Ascending aorta (tissue), 2 donors: Measurements from ENCODE around the gene KCNQ2. TPM values are rescaled to one million over a fixed set of nuclear protein-coding genes. Genes with fewer than 3 reads are reported as not detected.

Source experiments
- DNase-seq, 2 donors: peaks; one replicate each; pipeline ENCODE4 v3.0.0-alpha.2; 2019; ENCODE audit warnings: low spot score in 2 of 2
- H3K27ac ChIP-seq, 2 donors: fragments of 200-600 bp; sonication (generic); one replicate each; pipeline ENCODE4 v1.5.1; 2016 to 2017; ENCODE audit warnings: mild to moderate bottlenecking in 1 of 2
- H3K27me3 ChIP-seq: fragments of 200-600 bp; sonication (generic); one replicate; pipeline ENCODE4 v1.5.1; 2017
- H3K36me3 ChIP-seq, 2 donors: fragments of 200-600 bp; sonication (generic); one replicate each; pipeline ENCODE4 v1.5.1; 2016
- H3K4me1 ChIP-seq, 2 donors: fragments of 200-600 bp; sonication (generic); one replicate each; pipeline ENCODE4 v1.5.1; 2016 to 2017; ENCODE audit warnings: mild to moderate bottlenecking in 1 of 2
- H3K4me3 ChIP-seq, 2 donors: fragments of 200-600 bp; sonication (generic); one replicate each; pipeline ENCODE4 v1.5.1; 2016 to 2017; ENCODE audit warnings: mild to moderate bottlenecking in 1 of 2
- H3K9me3 ChIP-seq, 2 donors: fragments of 200-600 bp; sonication (generic); one replicate each; pipeline ENCODE4 v1.5.1; 2016
- CTCF ChIP-seq, 3 experiments: fragments of 200-600 bp in 2 of 3; fragments of 450-650 bp in 1 of 3; sonication (generic) in 2 of 3; IDR thresholded peaks; one replicate each; pipeline ENCODE4 v1.5.1; 2016 to 2019; ENCODE audit warnings: antibody characterized with exemption in 3 of 3, mild to moderate bottlenecking in 1 of 3, moderate library complexity in 1 of 3
- intact Hi-C: fragments of 100-400 bp; cut with DNase I; formaldehyde crosslinking; loops from one replicate; pipeline ENCODE4 v1.15.1; 2023
- total RNA-seq: library from RNA; depleted of rRNA; stranded (reverse); fragments of >200 nt; gene quantifications from one replicate; pipeline ENCODE4 v1.1.0, GENCODE V29; 2016

Gene KCNQ2
- total RNA-seq, 1 donor from 2014 or later: not detected

GRCh38 chr20:63363981-63364561, 108.4 kb downstream of the KCNQ2 start:
- Histone ChIP-seq H3K4me1 (no peaks in the 10 kb centered on the region), H3K4me3 (no peak overlapping the region), H3K27ac (no peak overlapping the region), H3K36me3 (no peaks in the 10 kb centered on the region), H3K27me3 (peaks cover 14% of the 10 kb centered on the region), H3K9me3 (no peaks in the 10 kb centered on the region)
- intact Hi-C loops: no loop called here
- no peak for TF ChIP-seq CTCF (IDR thresholded peaks at IDR 0.05)
- DNase-seq: no peak

GRCh38 chr20:63363013-63363957, 109.2 kb downstream of the KCNQ2 start:
- intact Hi-C loops: no loop called here
- Histone ChIP-seq H3K27me3 (peaks cover 14% of the 10 kb centered on the region), H3K9me3 (no peaks in the 10 kb centered on the region), H3K36me3 (no peaks in the 10 kb centered on the region), H3K27ac (no peak overlapping the region), H3K4me3 (no peak overlapping the region), H3K4me1 (no peaks in the 10 kb centered on the region)
- DNase-seq: no peak
- TF ChIP-seq CTCF (IDR thresholded peaks at IDR 0.05): no peak

DNA sequence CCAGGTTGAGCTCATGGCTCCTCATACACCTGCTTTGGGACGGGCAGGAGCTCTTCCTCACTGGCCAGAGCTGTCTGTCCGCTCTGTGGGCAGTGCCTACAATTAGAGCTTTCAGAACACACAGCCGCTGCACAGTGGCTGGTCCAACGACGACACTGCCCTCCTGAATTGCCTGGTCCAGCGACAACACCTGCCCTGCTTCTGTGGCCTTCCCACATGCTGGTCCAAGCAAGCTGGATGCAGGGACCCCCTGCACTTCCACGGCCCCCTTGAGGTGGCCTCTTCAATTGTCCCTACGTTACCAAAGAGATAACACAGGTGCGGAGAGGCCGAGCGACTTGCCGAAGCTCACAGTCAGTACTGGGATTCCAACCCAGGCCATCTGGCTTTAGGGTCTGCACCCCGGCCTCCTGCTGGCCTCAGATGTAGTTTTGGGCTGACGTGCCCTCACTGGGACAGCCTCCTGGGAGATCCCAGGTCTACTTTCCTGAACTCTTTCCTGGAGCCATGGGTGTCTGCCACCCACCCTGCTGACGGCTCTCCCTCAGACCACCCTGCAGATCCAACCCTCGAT, 109.9 kb downstream of the KCNQ2 start:
- Histone ChIP-seq H3K36me3 (no peaks in the 10 kb centered on the region), H3K4me1 (no peaks in the 10 kb centered on the region), H3K9me3 (no peaks in the 10 kb centered on the region), H3K27ac (no peak overlapping the region), H3K4me3 (no peak overlapping the region), H3K27me3 (peaks cover 14% of the 10 kb centered on the region)
- no peak for TF ChIP-seq CTCF (IDR thresholded peaks at IDR 0.05)
- no peak for DNase-seq
- intact Hi-C loops: no loop called here

DNA sequence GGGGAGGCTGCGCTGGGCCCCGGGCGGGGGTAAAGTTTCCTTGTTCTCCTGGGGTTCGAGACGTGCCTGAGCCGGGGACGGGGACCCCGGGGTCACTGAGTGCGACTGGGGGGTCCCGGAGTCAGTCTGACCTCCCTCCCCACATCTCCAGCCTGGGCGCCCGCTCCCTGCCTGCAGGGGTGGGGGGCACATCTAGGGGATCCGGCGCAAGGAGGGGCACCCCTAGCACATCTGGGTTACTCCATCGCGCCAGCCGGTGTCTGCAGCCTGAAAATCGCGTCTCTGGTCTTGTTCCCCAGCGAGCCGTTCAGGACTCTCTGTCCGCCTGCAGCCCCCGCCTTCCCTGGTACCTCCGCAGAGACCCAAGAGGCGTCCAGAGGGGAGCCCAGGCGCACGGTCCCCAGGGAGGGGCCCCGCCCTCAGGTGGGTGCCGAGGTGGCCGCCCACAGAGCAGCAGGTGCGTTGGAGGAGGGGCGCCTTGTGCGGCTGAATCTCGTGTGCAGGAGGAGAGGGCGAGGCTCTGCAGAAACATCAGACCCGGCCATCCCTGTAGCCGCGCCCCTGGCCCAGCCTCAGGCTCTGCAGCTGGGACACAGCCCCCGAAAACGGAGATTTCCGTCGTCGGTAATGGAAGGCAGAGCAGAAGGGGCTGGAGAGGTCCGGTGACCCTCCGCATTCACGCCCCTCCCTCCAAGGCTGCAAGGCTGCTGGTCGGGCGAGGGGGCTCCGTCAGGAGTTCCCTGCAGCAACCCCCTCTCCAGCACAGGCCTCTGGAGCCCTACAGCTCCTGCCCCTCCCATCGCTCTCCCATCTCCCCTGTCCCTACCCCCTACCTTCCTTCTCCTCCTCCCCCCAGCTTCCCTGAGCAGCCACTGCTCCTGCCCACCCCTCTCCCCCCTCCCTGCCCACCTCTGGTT, 110.7 kb downstream of the KCNQ2 start:
- Histone ChIP-seq H3K27me3 (peaks cover 14% of the 10 kb centered on the region), H3K27ac (no peak overlapping the region), H3K36me3 (no peaks in the 10 kb centered on the region), H3K4me1 (no peaks in the 10 kb centered on the region), H3K9me3 (no peaks in the 10 kb centered on the region), H3K4me3 (no peak overlapping the region)
- no peak for TF ChIP-seq CTCF (IDR thresholded peaks at IDR 0.05)
- DNase-seq: no peak
- intact Hi-C loops: no loop called here

GRCh38 chr20:63360850-63361518, 111.5 kb downstream of the KCNQ2 start, which contains the start of gene CHRNA4:
CHRNA4 (minus strand) TSS chr20:63361349; CDS start chr20:63361165, 184 bp downstream.
- no peaks in the 10 kb centered on the region for H3K36me3 ChIP-seq
- intact Hi-C loops: no loop called here
- no peak for DNase-seq
- H3K4me1 ChIP-seq: no peaks in the 10 kb centered on the region
- H3K27me3 ChIP-seq: peaks cover 14% of the 10 kb centered on the region
- H3K27ac ChIP-seq: no peak within 1 kb of the TSS
- H3K9me3 ChIP-seq: no peaks in the 10 kb centered on the region
- H3K4me3 ChIP-seq: no peak within 1 kb of the TSS
- no peak for TF ChIP-seq CTCF (IDR thresholded peaks at IDR 0.05)
